ENCODE data around the gene TFF2. TPM values are rescaled to one million over a fixed set of nuclear protein-coding genes. Genes with fewer than 3 reads are reported as not detected.
A peak's percentile ranks its signal among the peaks of the same experiment; 100 is the strongest.

TFF2 gene
- total RNA-seq, 1 donor from 2014 or later: not detected

GRCh38 chr21:42390696-42391095 is 39.9 kb upstream of the TFF2 start:
- intact Hi-C loops (cut with micrococcal nuclease): no loop called here
- no peak overlapping the region for H3K4me3 ChIP-seq
- H3K27ac ChIP-seq (replicated peaks): no peak overlapping the region
- no peak for DNase-seq
- no peaks in the 10 kb centered on the region for H3K27me3 ChIP-seq (ENCODE audit: low read depth)
- no peak for TF ChIP-seq CTCF (IDR thresholded peaks at IDR 0.05; ENCODE audit: borderline replicate concordance)
- no peaks in the 10 kb centered on the region for H3K9me3 ChIP-seq (replicated peaks)
- no peaks in the 10 kb centered on the region for H3K36me3 ChIP-seq
- peaks cover 12% of the 10 kb centered on the region for H3K4me1 ChIP-seq

GRCh38 chr21:42390193-42390592 is 39.4 kb upstream of the TFF2 start:
- Histone ChIP-seq H3K27me3 (ENCODE audit: low read depth) (no peaks in the 10 kb centered on the region), H3K27ac (replicated peaks) (no peak overlapping the region), H3K4me3 (no peak overlapping the region), H3K4me1 (peaks cover 12% of the 10 kb centered on the region), H3K9me3 (replicated peaks) (no peaks in the 10 kb centered on the region), H3K36me3 (no peaks in the 10 kb centered on the region)
- TF ChIP-seq CTCF (IDR thresholded peaks at IDR 0.05; ENCODE audit: borderline replicate concordance): no peak
- no peak for DNase-seq
- intact Hi-C loops (cut with micrococcal nuclease): no loop called here

GRCh38 chr21:42389449-42389835 is 38.6 kb upstream of the TFF2 start:
- H3K36me3 ChIP-seq: no peaks in the 10 kb centered on the region
- no peaks in the 10 kb centered on the region for H3K27me3 ChIP-seq (ENCODE audit: low read depth)
- H3K4me1 ChIP-seq: peaks cover 11% of the 10 kb centered on the region
- no peak overlapping the region for H3K27ac ChIP-seq (replicated peaks)
- no peak for TF ChIP-seq CTCF (IDR thresholded peaks at IDR 0.05; ENCODE audit: borderline replicate concordance)
- peak overlapping the region; percentile 27 for H3K4me3 ChIP-seq
- intact Hi-C loops (cut with micrococcal nuclease): no loop called here
- H3K9me3 ChIP-seq (replicated peaks): no peaks in the 10 kb centered on the region
- DNase-seq: no peak

- DNase-seq: no peak
- peak overlapping the region; percentile 27 for H3K4me3 ChIP-seq
- no peaks in the 10 kb centered on the region for H3K36me3 ChIP-seq
- no peaks in the 10 kb centered on the region for H3K9me3 ChIP-seq (replicated peaks)
- H3K27me3 ChIP-seq (ENCODE audit: low read depth): peaks cover 4% of the 10 kb centered on the region
- H3K27ac ChIP-seq (replicated peaks): no peak overlapping the region
- intact Hi-C loops (cut with micrococcal nuclease): no loop called here
- TF ChIP-seq CTCF (IDR thresholded peaks at IDR 0.05; ENCODE audit: borderline replicate concordance): no peak
- H3K4me1 ChIP-seq: peaks cover 9% of the 10 kb centered on the region
These were observed 38.1 kb upstream of the TFF2 start for GRCh38 chr21:42388740-42389448.

GRCh38 chr21:42387843-42388340 is 37.1 kb upstream of the TFF2 start:
- DNase-seq: no peak
- Histone ChIP-seq H3K4me3 (no peak overlapping the region), H3K27me3 (ENCODE audit: low read depth) (peaks cover 14% of the 10 kb centered on the region), H3K4me1 (peaks cover 9% of the 10 kb centered on the region), H3K27ac (replicated peaks) (no peak overlapping the region), H3K36me3 (no peaks in the 10 kb centered on the region), H3K9me3 (replicated peaks) (no peaks in the 10 kb centered on the region)
- intact Hi-C loops (cut with micrococcal nuclease): no loop called here
- no peak for TF ChIP-seq CTCF (IDR thresholded peaks at IDR 0.05; ENCODE audit: borderline replicate concordance)

Measured in left ventricle myocardium inferior (tissue), 1 donor.